Natural killer cell treated with Interleukin-12 subunit alpha and Interleukin-12 subunit beta and Interleukin-15 and Interleukin-18, amount 100 ng/mL, for 72 hours (primary cell): ENCODE measurements around the gene THSD1. TPM values are rescaled to one million over a fixed set of nuclear protein-coding genes. Genes with fewer than 3 reads are reported as not detected.
"Not testable (repeated sequence)": the region's sequence is repeated elsewhere in the genome, so short reads cannot be mapped to it uniquely, and the experiment has no call there.

Experiments
- ATAC-seq, 2 donors: fragments of 150-1000 bp; cut with Tn5 transposase in 1 of 2; sonication (Bioruptor Pico), chemical (Tn5 transposase) in 1 of 2; 2 replicates each; pipeline ENCODE4 v1.10.0; 2021
- DNase-seq: peaks from one replicate; pipeline ENCODE4 v3.0.0; 2022; ENCODE audit warnings: low spot score
- H3K27ac Mint-ChIP-seq, 2 donors: 1 replicate in 1 of 2; 2 replicates in 1 of 2; pipeline ENCODE4 v1.8.0; 2022; ENCODE audit warnings: mixed read lengths in 2 of 2, mild to moderate bottlenecking in 1 of 2, moderate library complexity in 1 of 2
- H3K27me3 Mint-ChIP-seq, 2 donors: 1 replicate in 1 of 2; 2 replicates in 1 of 2; pipeline ENCODE4 v1.8.0; 2022; ENCODE audit warnings: mixed read lengths in 2 of 2
- H3K36me3 Mint-ChIP-seq: one replicate; pipeline ENCODE4 v1.8.0; 2022; ENCODE audit warnings: mixed read lengths
- H3K4me1 Mint-ChIP-seq, 2 donors: 1 replicate in 1 of 2; 2 replicates in 1 of 2; pipeline ENCODE4 v1.8.0; 2022; ENCODE audit warnings: low read depth in 2 of 2, mixed read lengths in 2 of 2, mild to moderate bottlenecking in 1 of 2
- H3K4me3 Mint-ChIP-seq: one replicate; pipeline ENCODE4 v1.8.0; 2022; ENCODE audit warnings: mixed read lengths
- H3K9me3 Mint-ChIP-seq: 2 replicates; pipeline ENCODE4 v1.8.0; 2022; ENCODE audit warnings: mixed read lengths
- total RNA-seq, 2 donors: library from RNA; stranded (reverse); gene quantifications; one replicate each; pipeline ENCODE4 v1.2.3, GENCODE V29; 2022

The THSD1 gene
- total RNA-seq, 2 donors from 2014 or later: 0.43 to 0.92 TPM

DNA sequence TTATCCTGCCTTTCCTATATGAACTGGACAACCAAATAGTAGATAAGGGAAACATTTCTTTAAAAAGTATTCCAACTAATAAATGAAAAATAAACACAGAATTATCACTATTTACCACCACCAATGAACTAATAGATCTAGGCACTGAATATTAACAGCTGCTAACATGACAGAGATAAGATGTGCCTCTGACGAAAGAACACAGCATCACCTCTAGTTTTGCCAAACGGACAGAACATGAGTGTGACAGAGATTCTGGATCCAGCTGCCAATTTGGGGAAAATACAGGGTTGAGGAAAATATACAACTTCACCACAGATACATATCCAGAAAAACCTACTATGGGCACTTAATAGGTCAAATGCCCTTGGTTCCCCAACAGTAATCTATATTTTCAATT lies 26.5 kb upstream of the THSD1 start:
- no peak overlapping the region for H3K4me3 Mint-ChIP-seq
- H3K36me3 Mint-ChIP-seq: peaks cover 9% of the 10 kb centered on the region
- H3K4me1 Mint-ChIP-seq: peaks cover 0 to 4% of the 10 kb centered on the region in 2 donors
- H3K9me3 Mint-ChIP-seq: no peaks in the 10 kb centered on the region
- DNase-seq: no peak
- no peak for ATAC-seq
- H3K27ac Mint-ChIP-seq: no peak overlapping the region
- H3K27me3 Mint-ChIP-seq: no peaks in the 10 kb centered on the region

GRCh38 chr13:52428295-52428694 lies 22.3 kb upstream of the THSD1 start:
- no peak for ATAC-seq

DNA sequence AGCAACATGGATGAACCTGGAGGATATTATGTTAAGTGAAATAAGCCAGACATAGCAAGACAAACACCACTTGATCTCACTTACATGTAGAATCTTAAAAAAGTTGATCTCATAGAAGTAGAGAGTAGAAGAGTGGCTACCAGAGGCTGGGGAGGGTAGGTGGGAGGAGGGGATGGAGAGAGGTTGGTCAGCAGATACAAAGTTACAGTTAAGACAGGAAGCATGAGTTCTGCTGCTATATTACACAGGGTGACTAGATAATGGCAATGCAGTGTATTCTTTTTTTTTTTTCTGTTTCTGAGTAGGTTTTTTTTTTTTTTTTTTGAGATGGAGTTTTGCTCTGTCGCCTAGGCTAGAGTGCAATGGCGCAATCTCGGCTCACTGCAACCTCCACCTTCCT lies 15.2 kb upstream of the THSD1 start:
- H3K9me3 Mint-ChIP-seq: no peaks in the 10 kb centered on the region
- H3K27me3 Mint-ChIP-seq: no peaks in the 10 kb centered on the region
- H3K36me3 Mint-ChIP-seq: peaks cover 24% of the 10 kb centered on the region
- H3K27ac Mint-ChIP-seq: no peak overlapping the region
- H3K4me3 Mint-ChIP-seq: no peak overlapping the region
- H3K4me1 Mint-ChIP-seq: peaks cover 0 to 3% of the 10 kb centered on the region in 2 donors
- no peak for DNase-seq
- ATAC-seq: no peak

More at GRCh38 chr13:52428295-52428694, 22.3 kb upstream of the THSD1 start:
- H3K4me1 Mint-ChIP-seq: no peaks in the 10 kb centered on the region
- no peak overlapping the region for H3K4me3 Mint-ChIP-seq
- H3K27ac Mint-ChIP-seq: no peak overlapping the region
- H3K27me3 Mint-ChIP-seq: no peaks in the 10 kb centered on the region
- peaks cover 6% of the 10 kb centered on the region for H3K36me3 Mint-ChIP-seq
- no peaks in the 10 kb centered on the region for H3K9me3 Mint-ChIP-seq
- no peak for DNase-seq

DNA sequence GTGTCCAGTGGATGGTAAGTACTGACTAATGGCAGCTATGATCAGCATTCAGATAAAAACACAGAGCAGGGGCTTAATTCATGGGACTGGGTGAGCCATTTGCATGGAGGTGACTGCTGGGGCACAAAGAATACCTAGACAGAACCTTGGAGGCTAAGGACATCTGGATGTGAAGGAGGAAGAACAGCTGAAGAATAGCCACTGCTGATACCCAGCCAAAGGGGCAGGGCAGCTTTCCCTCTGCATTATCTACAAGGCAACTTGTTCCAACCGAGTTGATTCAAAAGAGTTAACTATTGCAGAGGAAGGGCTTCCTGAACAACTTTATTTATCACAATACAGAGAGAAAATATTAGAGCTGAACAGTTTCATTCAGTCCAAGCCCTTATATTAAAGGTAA lies 13.1 kb upstream of the THSD1 start:
- H3K4me1 Mint-ChIP-seq: peaks cover 0 to 3% of the 10 kb centered on the region in 2 donors
- no peak overlapping the region for H3K27ac Mint-ChIP-seq
- no peaks in the 10 kb centered on the region for H3K9me3 Mint-ChIP-seq
- DNase-seq (no peak), ATAC-seq (no peak)
- H3K4me3 Mint-ChIP-seq: no peak overlapping the region
- H3K36me3 Mint-ChIP-seq: peaks cover 31% of the 10 kb centered on the region
- no peaks in the 10 kb centered on the region for H3K27me3 Mint-ChIP-seq

DNA sequence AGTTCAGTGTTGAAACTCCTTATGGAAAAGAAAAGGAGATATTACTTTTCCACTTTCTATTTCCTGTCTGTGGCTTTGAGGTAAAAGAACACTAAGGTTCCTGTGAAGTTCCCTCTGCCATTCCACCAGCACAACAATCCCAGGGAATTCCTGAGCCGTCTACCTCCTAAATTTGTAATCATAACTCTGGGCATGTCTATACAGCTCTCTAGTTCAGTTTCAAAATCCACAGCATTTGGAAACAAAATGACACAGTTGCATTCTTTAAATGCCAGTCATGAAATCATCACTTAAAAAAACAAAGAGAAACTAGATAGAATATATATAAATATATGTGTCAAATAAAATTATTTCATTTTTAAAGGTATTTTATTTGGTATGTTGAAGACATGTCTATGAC lies 9.0 kb upstream of the THSD1 start:
- Mint-ChIP-seq H3K36me3 (peaks cover 24% of the 10 kb centered on the region), H3K4me3 (no peak overlapping the region), H3K9me3 (no peaks in the 10 kb centered on the region), H3K27ac (no peak overlapping the region), H3K27me3 (no peaks in the 10 kb centered on the region), H3K4me1 (peaks cover 0 to 3% of the 10 kb centered on the region in 2 donors)
- ATAC-seq (no peak), DNase-seq (no peak)

DNA sequence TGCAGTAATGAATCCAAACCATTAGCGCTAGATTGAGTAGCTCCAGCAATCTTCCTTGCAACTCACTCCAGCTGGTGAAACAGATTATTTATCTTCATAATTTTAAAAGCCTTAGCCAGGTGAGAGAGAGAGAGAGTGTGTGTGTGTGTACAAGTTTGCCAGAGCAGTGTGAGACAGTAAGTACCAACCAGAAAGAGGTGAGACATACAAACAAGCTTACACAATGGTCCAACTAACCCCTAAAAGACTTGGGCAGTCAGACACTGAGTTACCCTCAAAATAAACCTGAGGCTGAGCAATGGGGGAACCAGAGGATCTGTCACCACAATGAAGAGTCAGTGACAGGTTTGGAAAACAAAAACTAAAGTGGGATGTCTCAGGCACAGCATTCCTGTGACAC lies 8.1 kb upstream of the THSD1 start:
- DNase-seq: no peak

GRCh38 chr13:52412128-52412527 lies 6.2 kb upstream of the THSD1 start:
- ATAC-seq: no peak
- no peak for DNase-seq
- no peaks in the 10 kb centered on the region for H3K9me3 Mint-ChIP-seq
- peak overlapping the region; percentile 18 to 28 for H3K27ac Mint-ChIP-seq
- no peak overlapping the region for H3K4me3 Mint-ChIP-seq
- H3K27me3 Mint-ChIP-seq: no peaks in the 10 kb centered on the region
- peaks cover 18% of the 10 kb centered on the region for H3K36me3 Mint-ChIP-seq
- H3K4me1 Mint-ChIP-seq: no peaks in the 10 kb centered on the region

More for the DNA sequence above, 8.1 kb upstream of the THSD1 start:
- peaks cover 18% of the 10 kb centered on the region for H3K36me3 Mint-ChIP-seq
- no peaks in the 10 kb centered on the region for H3K9me3 Mint-ChIP-seq
- ATAC-seq: no peak
- no peak overlapping the region for H3K27ac Mint-ChIP-seq
- H3K27me3 Mint-ChIP-seq: no peaks in the 10 kb centered on the region
- H3K4me1 Mint-ChIP-seq: no peaks in the 10 kb centered on the region
- no peak overlapping the region for H3K4me3 Mint-ChIP-seq

- Mint-ChIP-seq H3K27me3 (no peaks in the 10 kb centered on the region), H3K36me3 (peaks cover 13% of the 10 kb centered on the region), H3K4me3 (no peak overlapping the region), H3K27ac (peak overlapping the region; percentile 18 to 28), H3K9me3 (no peaks in the 10 kb centered on the region), H3K4me1 (peaks cover 0 to 4% of the 10 kb centered on the region in 2 donors)
- ATAC-seq: peak in 1 of 2 donors; percentile 85
- DNase-seq: no peak
Observed at GRCh38 chr13:52411629-52412028, 5.7 kb upstream of the THSD1 start.

GRCh38 chr13:52408071-52408658 lies 2.2 kb upstream of the THSD1 start:
- peaks cover 14 to 16% of the 10 kb centered on the region in 2 donors for H3K4me1 Mint-ChIP-seq
- not testable (repeated sequence) for H3K27me3 Mint-ChIP-seq, H3K9me3 Mint-ChIP-seq, H3K27ac Mint-ChIP-seq, H3K4me3 Mint-ChIP-seq, DNase-seq, ATAC-seq, H3K36me3 Mint-ChIP-seq

- not testable (repeated sequence) for DNase-seq, H3K4me3 Mint-ChIP-seq, H3K36me3 Mint-ChIP-seq, H3K27ac Mint-ChIP-seq, ATAC-seq, H3K9me3 Mint-ChIP-seq
- peaks cover 14 to 16% of the 10 kb centered on the region in 2 donors for H3K4me1 Mint-ChIP-seq
- H3K27me3 Mint-ChIP-seq: peaks cover 13 to 14% of the 10 kb centered on the region in 2 donors
Observed at GRCh38 chr13:52407436-52407835, 1.5 kb upstream of the THSD1 start.

DNA sequence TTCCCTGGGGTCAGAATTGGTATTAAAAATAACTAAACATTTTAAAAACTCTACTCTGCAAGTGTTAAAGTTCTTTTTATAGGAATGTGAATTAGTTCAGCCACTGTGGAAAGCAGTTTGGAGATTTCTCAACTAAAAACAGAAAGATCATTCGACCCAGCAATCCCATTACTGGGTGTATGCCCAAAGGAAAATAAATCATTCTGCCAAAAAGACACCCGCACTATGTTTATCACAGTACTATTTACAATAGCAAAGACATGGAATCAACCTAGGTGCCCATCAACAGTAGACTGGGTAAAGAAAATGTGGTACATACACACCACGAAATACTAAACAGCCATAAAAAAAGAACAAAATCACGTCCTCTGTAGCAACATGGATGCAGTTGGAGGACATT lies 657 bp upstream of the THSD1 start:
- ATAC-seq (no peak), DNase-seq (no peak)
- Mint-ChIP-seq H3K36me3 (peaks cover 1% of the 10 kb centered on the region), H3K4me1 (peaks cover 14 to 16% of the 10 kb centered on the region in 2 donors), H3K27me3 (peaks cover 14 to 18% of the 10 kb centered on the region in 2 donors), H3K27ac (no peak overlapping the region), H3K9me3 (no peaks in the 10 kb centered on the region), H3K4me3 (peak overlapping the region; percentile 71)

- Mint-ChIP-seq H3K27me3 (peaks cover 14 to 18% of the 10 kb centered on the region in 2 donors), H3K9me3 (no peaks in the 10 kb centered on the region), H3K36me3 (no peaks in the 10 kb centered on the region), H3K4me3 (peak overlapping the region; percentile 67), H3K4me1 (peaks cover 14 to 16% of the 10 kb centered on the region in 2 donors), H3K27ac (no peak overlapping the region)
- DNase-seq: no peak
- no peak for ATAC-seq
Observed at GRCh38 chr13:52405369-52405766, 604 bp downstream of the THSD1 start.

GRCh38 chr13:52399708-52400107 lies 6.3 kb downstream of the THSD1 start:
- H3K4me3 Mint-ChIP-seq: no peak overlapping the region
- peaks cover 27% of the 10 kb centered on the region in 2 donors for H3K27me3 Mint-ChIP-seq
- H3K36me3 Mint-ChIP-seq: no peaks in the 10 kb centered on the region
- H3K9me3 Mint-ChIP-seq: no peaks in the 10 kb centered on the region
- no peak for DNase-seq
- H3K4me1 Mint-ChIP-seq: peaks cover 4 to 6% of the 10 kb centered on the region in 2 donors
- H3K27ac Mint-ChIP-seq: no peak overlapping the region
- no peak for ATAC-seq

DNA sequence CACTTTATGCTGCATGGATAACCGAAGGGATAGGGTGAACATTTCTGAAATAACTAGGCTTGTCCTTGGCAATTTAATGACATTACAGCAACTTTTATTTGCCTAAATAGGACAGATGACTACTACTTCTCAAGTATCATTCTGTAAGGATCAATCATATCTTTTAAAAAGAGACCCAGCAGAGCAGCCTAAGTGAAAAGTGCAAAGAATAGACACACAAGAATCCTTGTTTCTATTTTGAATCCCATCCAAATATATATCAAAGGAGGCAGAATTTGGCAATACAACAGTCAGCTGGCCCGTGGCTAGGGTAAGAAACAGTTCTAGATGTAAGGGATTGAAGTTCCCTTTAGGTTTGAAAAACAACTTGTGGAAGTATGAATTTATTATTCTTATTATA lies 6.9 kb downstream of the THSD1 start:
- H3K9me3 Mint-ChIP-seq: no peaks in the 10 kb centered on the region
- no peak for DNase-seq
- H3K27ac Mint-ChIP-seq: no peak overlapping the region
- no peaks in the 10 kb centered on the region for H3K36me3 Mint-ChIP-seq
- H3K4me1 Mint-ChIP-seq: peaks cover 0 to under 1% of the 10 kb centered on the region in 2 donors
- H3K27me3 Mint-ChIP-seq: peaks cover 24% of the 10 kb centered on the region in 2 donors
- no peak for ATAC-seq
- no peak overlapping the region for H3K4me3 Mint-ChIP-seq

DNA sequence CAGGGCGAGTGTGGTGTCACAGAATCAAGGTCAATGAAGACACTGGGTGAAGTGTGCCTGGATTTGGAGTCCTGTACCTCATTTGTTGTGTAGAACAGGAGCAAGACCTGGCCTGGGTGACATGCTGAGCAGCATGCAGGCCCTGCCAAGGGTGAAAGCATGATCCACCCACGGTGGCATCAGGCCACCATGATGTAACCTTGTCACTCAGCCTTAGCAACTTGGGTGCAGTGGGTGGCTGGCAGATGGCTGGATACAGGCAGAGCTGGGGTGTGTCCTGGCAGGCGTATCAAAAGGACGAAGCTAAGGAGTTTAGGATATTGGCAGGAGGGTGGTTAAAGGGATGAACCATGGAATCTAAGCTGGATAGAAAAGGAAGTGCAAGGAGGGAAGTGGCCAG lies 10.3 kb downstream of the THSD1 start:
- no peaks in the 10 kb centered on the region for H3K36me3 Mint-ChIP-seq
- no peak for ATAC-seq
- H3K27me3 Mint-ChIP-seq: peaks cover 12 to 16% of the 10 kb centered on the region in 2 donors
- no peaks in the 10 kb centered on the region for H3K4me1 Mint-ChIP-seq
- no peak overlapping the region for H3K4me3 Mint-ChIP-seq
- DNase-seq: no peak
- H3K9me3 Mint-ChIP-seq: no peaks in the 10 kb centered on the region
- no peak overlapping the region for H3K27ac Mint-ChIP-seq
